Spleen (tissue), 11 donors: ENCODE measurements around the gene TRPT1. TPM values are rescaled to one million over a fixed set of nuclear protein-coding genes. Genes with fewer than 3 reads are reported as not detected.

Source experiments
- DNase-seq: peaks from one replicate; pipeline ENCODE4 v3.0.0-alpha.2; 2020
- H3K27ac ChIP-seq, 8 donors: fragments of 200-600 bp; sonication (generic) in 7 of 8; 1 replicate in 4 of 8; 2 replicates in 4 of 8; pipeline versions ENCODE4 v1.5.0 to v1.8.0; 2016 to 2021; ENCODE audit warnings: inconsistent platforms in 4 of 8, mild to moderate bottlenecking in 4 of 8, moderate library complexity in 1 of 8
- H3K27me3 ChIP-seq, 7 donors: fragments of 200-600 bp; sonication (generic) in 6 of 7; replicated peaks in 1 of 7; 1 replicate in 4 of 7; 2 replicates in 3 of 7; pipeline versions ENCODE4 v1.5.0 to v1.8.0; 2016 to 2021; ENCODE audit warnings: inconsistent platforms in 3 of 7, mild to moderate bottlenecking in 1 of 7
- H3K36me3 ChIP-seq, 6 donors: fragments of 200-600 bp; sonication (generic) in 5 of 6; 1 replicate in 4 of 6; 2 replicates in 2 of 6; pipeline versions ENCODE4 v1.5.0 to v1.8.0; 2016 to 2021; ENCODE audit warnings: inconsistent platforms in 2 of 6
- H3K4me1 ChIP-seq, 6 donors: fragments of 200-600 bp; sonication (generic) in 5 of 6; 1 replicate in 3 of 6; 2 replicates in 3 of 6; pipeline versions ENCODE4 v1.5.0 to v1.8.0; 2016 to 2021; ENCODE audit warnings: inconsistent platforms in 3 of 6
- H3K4me3 ChIP-seq, 8 donors: fragments of 200-600 bp; sonication (generic) in 7 of 8; 1 replicate in 4 of 8; 2 replicates in 4 of 8; pipeline versions ENCODE4 v1.5.0 to v1.8.0; 2016 to 2021; ENCODE audit warnings: inconsistent platforms in 4 of 8, mild to moderate bottlenecking in 4 of 8, moderate library complexity in 2 of 8
- H3K9me3 ChIP-seq, 8 donors: fragments of 200-600 bp; sonication (generic) in 7 of 8; 1 replicate in 4 of 8; 2 replicates in 4 of 8; pipeline versions ENCODE4 v1.5.0 to v1.8.0; 2016 to 2021; ENCODE audit warnings: inconsistent platforms in 4 of 8
- POLR2A ChIP-seq, 3 donors: fragments of 450-650 bp; IDR thresholded peaks; one replicate each; pipeline ENCODE4 v1.5.1; 2017; ENCODE audit warnings: antibody characterized with exemption in 3 of 3, mild to moderate bottlenecking in 1 of 3
- POLR2AphosphoS5 ChIP-seq, 3 donors: sonication (generic); formaldehyde crosslinking; IDR thresholded peaks; one replicate each; pipeline ENCODE4 v1.5.1; 2017; ENCODE audit warnings: antibody characterized with exemption in 3 of 3
- WGBS, 5 donors: extraction: QIAGEN DNeasy Blood & Tissue Kit in 3 of 5; methylation state at CpG; one replicate each; pipeline versions ENCODE4 v1.1.5 to v1.1.7; 2013 to 2018; 5-methylcytosine and 5-hydroxymethylcytosine counted together
- intact Hi-C: fragments of 100-400 bp; cut with DNase I; formaldehyde crosslinking; loops from one replicate; pipeline ENCODE4 v1.15.0; 2023; ENCODE audit warnings: low total_unique reads
- polyA plus RNA-seq, 3 donors: library from polyadenylated mRNA; stranded (reverse); fragments of 200-250 nt; gene quantifications; one replicate each; pipeline ENCODE4 v1.2.1, GENCODE V29; 2013
- total RNA-seq, 7 donors: library from RNA; depleted of rRNA in 3 of 7; stranded (reverse); fragments of >200 nt in 3 of 7; fragmentation: NEBNext Ultra II Directional in 4 of 7; extraction: Animal tissue kit (Norgen Biotek cat#: 25700) in 4 of 7; gene quantifications; one replicate each; pipeline versions ENCODE4 v1.1.0 to v1.2.1, GENCODE V29; 2016 to 2021
- TF ChIP-seq, protein P1 (sequence below), 11 experiments: fragments of 200-600 bp in 7 of 11; fragments of 450-650 bp in 4 of 11; sonication (generic) in 4 of 11; IDR thresholded peaks in 8 of 11; conservative IDR thresholded peaks in 3 of 11; 1 replicate in 7 of 11; 2 replicates in 4 of 11; pipeline versions ENCODE4 v1.4.0 to v1.8.0; 2016 to 2021; ENCODE audit warnings: antibody characterized with exemption in 11 of 11, inconsistent platforms in 4 of 11, mild to moderate bottlenecking in 1 of 11
- donor health status: healthy with polysubstance abuse.
- donor health status: DM: no; HTN: no; CAD: no; lungs with moderate emphysema.
- donor health status: DM: no; HTN: no; CAD: no.
- donor health status: Bipolar disorder and iron deficiency.
- donor health status: healthy.
- donor health status: DM: no; HTN: no; CAD: no.
- donor health status: DM: yes; HTN: yes; CAD: no.

The TRPT1 gene
- total and polyA plus RNA-seq, 10 donors, result 34.2 to 74.0 (median 46.4) TPM

DNA sequence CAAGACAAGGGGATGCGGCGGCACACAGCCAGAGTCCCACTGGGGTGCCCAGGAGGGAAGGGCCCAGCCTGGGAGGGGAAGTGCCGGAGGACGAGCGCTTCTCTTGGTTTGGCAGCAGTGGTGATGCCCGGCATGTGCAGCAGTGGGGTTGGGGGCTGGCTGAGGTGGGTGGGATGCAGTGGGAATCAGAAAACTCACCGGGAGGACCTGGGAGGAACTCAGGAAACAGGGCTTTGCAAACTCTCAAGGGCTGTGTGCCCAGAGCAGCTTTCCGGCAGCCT is 16.5 kb downstream of the TRPT1 start:
- no peaks in the 10 kb centered on the region for H3K27me3 ChIP-seq
- WGBS, 5 donors, result 79 to 94% (median 83%) methylated on average over 8 of the region's 8 CpGs
- no peak for DNase-seq
- intact Hi-C loops, result no loop called here
- H3K4me1 ChIP-seq, result peaks cover 29 to 97% (median 53%) of the 10 kb centered on the region in 6 donors
- peak in 1 of 3 donors; percentile 40 for TF ChIP-seq POLR2AphosphoS5 (IDR thresholded peaks at IDR 0.05)
- TF ChIP-seq POLR2A (IDR thresholded peaks at IDR 0.05), result no peak
- H3K4me3 ChIP-seq, result peak overlapping the region in 1 of 8 donors; percentile 89
- H3K36me3 ChIP-seq, result peaks cover 0 to 66% (median 40%) of the 10 kb centered on the region in 6 donors
- no peaks in the 10 kb centered on the region for H3K9me3 ChIP-seq
- peak overlapping the region in 6 of 8 donors; percentile 93 to 99 (median 96) for H3K27ac ChIP-seq

- TF ChIP-seq POLR2A (IDR thresholded peaks at IDR 0.05) (no peak), POLR2AphosphoS5 (IDR thresholded peaks at IDR 0.05) (peak in 1 of 3 donors; percentile 30)
- TF ChIP-seq, protein P1, sequence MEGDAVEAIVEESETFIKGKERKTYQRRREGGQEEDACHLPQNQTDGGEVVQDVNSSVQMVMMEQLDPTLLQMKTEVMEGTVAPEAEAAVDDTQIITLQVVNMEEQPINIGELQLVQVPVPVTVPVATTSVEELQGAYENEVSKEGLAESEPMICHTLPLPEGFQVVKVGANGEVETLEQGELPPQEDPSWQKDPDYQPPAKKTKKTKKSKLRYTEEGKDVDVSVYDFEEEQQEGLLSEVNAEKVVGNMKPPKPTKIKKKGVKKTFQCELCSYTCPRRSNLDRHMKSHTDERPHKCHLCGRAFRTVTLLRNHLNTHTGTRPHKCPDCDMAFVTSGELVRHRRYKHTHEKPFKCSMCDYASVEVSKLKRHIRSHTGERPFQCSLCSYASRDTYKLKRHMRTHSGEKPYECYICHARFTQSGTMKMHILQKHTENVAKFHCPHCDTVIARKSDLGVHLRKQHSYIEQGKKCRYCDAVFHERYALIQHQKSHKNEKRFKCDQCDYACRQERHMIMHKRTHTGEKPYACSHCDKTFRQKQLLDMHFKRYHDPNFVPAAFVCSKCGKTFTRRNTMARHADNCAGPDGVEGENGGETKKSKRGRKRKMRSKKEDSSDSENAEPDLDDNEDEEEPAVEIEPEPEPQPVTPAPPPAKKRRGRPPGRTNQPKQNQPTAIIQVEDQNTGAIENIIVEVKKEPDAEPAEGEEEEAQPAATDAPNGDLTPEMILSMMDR (IDR thresholded peaks at IDR 0.05 in 8 of 11, conservative IDR thresholded peaks at IDR 0.05 in 3 of 11), result no peak
- 76 to 88% (median 77%) methylated on average over 18 of the region's 18 CpGs for WGBS, 5 donors
- Histone ChIP-seq H3K4me3 (peak overlapping the region in 5 of 8 donors; percentile 78 to 89 (median 82)), H3K9me3 (no peaks in the 10 kb centered on the region), H3K27me3 (no peaks in the 10 kb centered on the region), H3K4me1 (peaks cover 32 to 97% (median 59%) of the 10 kb centered on the region in 6 donors), H3K27ac (peak overlapping the region; percentile 84 to 99 (median 96)), H3K36me3 (peaks cover 0 to 66% (median 39%) of the 10 kb centered on the region in 6 donors)
- no peak for DNase-seq
- intact Hi-C loops, result no loop called here
These were observed 17.0 kb downstream of the TRPT1 start for GRCh38 chr11:64208796-64209562.

DNA sequence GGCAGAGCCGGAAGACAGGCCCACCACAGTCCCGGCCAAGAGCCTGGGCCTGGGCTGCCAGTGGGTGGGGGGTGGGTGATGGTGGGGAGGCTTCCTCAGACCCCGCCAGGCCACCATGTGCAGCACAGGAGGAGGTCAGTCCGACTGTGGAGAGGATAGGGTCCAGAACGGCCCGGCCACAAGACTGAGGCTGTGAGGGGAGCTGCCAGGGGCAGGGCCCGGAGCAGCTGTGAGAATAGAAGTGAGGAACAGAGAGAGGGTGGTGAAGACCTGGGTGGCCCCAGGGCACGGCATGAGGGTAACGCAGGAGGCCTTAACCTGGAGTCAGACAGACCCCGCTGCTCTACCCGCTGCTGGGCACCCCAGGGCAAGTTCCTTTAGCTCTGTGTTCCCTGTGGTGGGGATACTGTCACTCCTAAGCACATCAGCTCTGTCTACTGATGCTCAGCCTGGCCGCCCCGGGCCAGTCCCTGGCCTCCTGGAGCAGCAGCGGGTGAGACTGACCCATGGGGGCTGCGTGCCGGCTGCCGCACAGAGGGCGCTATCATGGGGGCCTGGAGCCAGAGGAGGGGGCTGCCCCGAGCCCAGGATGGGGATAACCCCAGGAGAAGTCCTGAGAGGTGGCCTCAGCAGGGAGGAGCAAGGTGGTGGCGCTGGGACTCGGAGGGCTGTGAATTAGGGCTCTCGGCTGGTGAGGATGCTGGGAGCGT is 17.7 kb downstream of the TRPT1 start:
- Histone ChIP-seq H3K27ac (peak overlapping the region; percentile 84 to 99 (median 96)), H3K9me3 (no peaks in the 10 kb centered on the region), H3K36me3 (peaks cover 0 to 66% (median 43%) of the 10 kb centered on the region in 6 donors), H3K4me3 (peak overlapping the region; percentile 58 to 89 (median 80)), H3K4me1 (peaks cover 32 to 96% (median 60%) of the 10 kb centered on the region in 6 donors), H3K27me3 (no peaks in the 10 kb centered on the region)
- DNase-seq, result peak; percentile 85
- intact Hi-C loops, result no loop called here
- no peak for TF ChIP-seq POLR2AphosphoS5 (IDR thresholded peaks at IDR 0.05)
- TF ChIP-seq, protein P1 (IDR thresholded peaks at IDR 0.05 in 8 of 11, conservative IDR thresholded peaks at IDR 0.05 in 3 of 11), result no peak
- no peak for TF ChIP-seq POLR2A (IDR thresholded peaks at IDR 0.05)
- WGBS, 5 donors, result 58 to 84% (median 62%) methylated on average over 9 to 23 of the region's 23 CpGs

DNA sequence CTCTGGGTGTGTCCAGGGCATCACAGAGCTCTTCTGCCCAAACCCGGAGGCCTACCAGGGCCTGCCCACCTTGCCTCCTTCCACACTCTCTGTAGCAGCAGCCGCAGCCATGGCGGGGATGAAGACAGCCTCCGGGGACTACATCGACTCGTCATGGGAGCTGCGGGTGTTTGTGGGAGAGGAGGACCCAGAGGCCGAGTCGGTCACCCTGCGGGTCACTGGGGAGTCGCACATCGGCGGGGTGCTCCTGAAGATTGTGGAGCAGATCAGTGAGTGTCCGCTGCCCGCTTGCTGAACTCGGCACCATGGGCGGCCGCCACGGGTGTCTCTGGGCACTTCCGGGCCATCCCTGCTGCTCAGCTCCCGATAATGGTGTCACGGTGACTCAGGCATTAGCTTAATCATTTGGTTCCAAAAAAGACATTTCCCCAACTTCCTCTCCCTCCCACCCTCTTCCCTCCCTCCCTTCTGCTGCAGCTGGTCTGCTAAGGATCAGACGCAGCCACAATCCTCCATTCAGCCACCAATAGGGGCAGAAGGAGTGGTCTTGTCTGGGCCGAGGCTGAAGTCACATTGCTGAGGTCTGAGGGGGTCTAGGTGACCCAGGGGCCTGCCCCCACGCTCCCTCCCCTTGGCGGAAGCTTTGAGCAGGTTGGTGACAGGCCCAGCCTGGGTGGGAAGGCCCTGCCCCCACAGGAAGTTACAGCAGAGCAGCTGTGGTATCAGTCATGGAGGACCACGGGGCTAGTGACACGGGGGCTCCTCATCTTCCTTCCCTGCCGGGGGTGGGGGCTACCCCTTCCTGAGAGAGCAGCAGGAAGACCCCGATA is 18.5 kb downstream of the TRPT1 start:
- H3K27ac ChIP-seq, result peak overlapping the region; percentile 84 to 99 (median 96)
- peaks cover 32 to 89% (median 57%) of the 10 kb centered on the region in 6 donors for H3K4me1 ChIP-seq
- H3K4me3 ChIP-seq, result peak overlapping the region; percentile 58 to 89 (median 80)
- no peaks in the 10 kb centered on the region for H3K27me3 ChIP-seq
- intact Hi-C loops, result no loop called here
- TF ChIP-seq, protein P1 (IDR thresholded peaks at IDR 0.05 in 8 of 11, conservative IDR thresholded peaks at IDR 0.05 in 3 of 11), result peak in 2 of 11 experiments; percentile 14 to 17
- TF ChIP-seq POLR2AphosphoS5 (IDR thresholded peaks at IDR 0.05) (peak; percentile 85 to 86 (median 85)), POLR2A (IDR thresholded peaks at IDR 0.05) (peak in 1 of 3 donors; percentile 20)
- 2 to 6% (median 5%) methylated on average over 12 to 30 of the region's 30 CpGs for WGBS, 5 donors
- peak; percentile 96 for DNase-seq
- H3K9me3 ChIP-seq, result no peaks in the 10 kb centered on the region
- peaks cover 0 to 66% (median 47%) of the 10 kb centered on the region in 6 donors for H3K36me3 ChIP-seq
